Keratinocyte (primary cell): Measurements from ENCODE around the gene ADAMTS6. TPM values are rescaled to one million over a fixed set of nuclear protein-coding genes. Genes with fewer than 3 reads are reported as not detected.

ENCODE experiments used
- DNase-seq: peaks from one replicate; pipeline ENCODE4 v3.0.0-alpha.2; 2011; ENCODE audit warnings: low read depth, missing footprints, low spot score
- FAIRE-seq: peaks from 2 replicates; lab custom pipeline; 2011; peaks lifted over from hg19 to GRCh38; lab: Jason Lieb, UNC
- H2AFZ ChIP-seq: 2 replicates; pipeline ENCODE4 v1.6.0; 2012; ENCODE audit warnings: low read length, control low read depth, inconsistent platforms; ENCODE audit not compliant: control insufficient read depth
- H3K27ac ChIP-seq: 2 replicates; pipeline ENCODE4 v1.5.1; 2011; ENCODE audit warnings: low read length; ENCODE audit not compliant: control insufficient read depth, insufficient read depth
- H3K27me3 ChIP-seq: 3 replicates; pipeline ENCODE4 v1.6.0; 2011; ENCODE audit warnings: low read length; ENCODE audit not compliant: control insufficient read depth, insufficient read depth; ENCODE audit errors: extremely low read depth
- H3K36me3 ChIP-seq, 2 experiments: 2 replicates in 1 of 2; 3 replicates in 1 of 2; pipeline ENCODE4 v1.5.1; 2011; ENCODE audit warnings: low read length in 2 of 2, mild to moderate bottlenecking in 1 of 2; ENCODE audit not compliant: control insufficient read depth in 2 of 2, insufficient read depth in 2 of 2; ENCODE audit errors: extremely low read depth in 1 of 2
- H3K4me1 ChIP-seq: 3 replicates; pipeline ENCODE4 v1.5.1; 2011; ENCODE audit warnings: low read length; ENCODE audit not compliant: control insufficient read depth, insufficient read depth; ENCODE audit errors: extremely low read depth
- H3K4me2 ChIP-seq: 3 replicates; pipeline ENCODE4 v1.6.0; 2011; ENCODE audit warnings: low read depth, low read length; ENCODE audit not compliant: control insufficient read depth, insufficient read depth; ENCODE audit errors: extremely low read depth
- H3K4me3 ChIP-seq, 3 experiments: fragments of 200-600 bp in 1 of 3; sonication (generic) in 1 of 3; 2 replicates in 2 of 3; 3 replicates in 1 of 3; pipeline ENCODE4 v1.5.1; 2011 to 2016; ENCODE audit warnings: low read length in 3 of 3, mild to moderate bottlenecking in 3 of 3, control low read depth in 2 of 3, inconsistent platforms in 1 of 3, low read depth in 1 of 3, mixed read lengths in 1 of 3, mixed run types in 1 of 3, moderate library complexity in 1 of 3; ENCODE audit not compliant: control insufficient read depth in 2 of 3, insufficient read depth in 2 of 3; ENCODE audit errors: extremely low read depth in 1 of 3
- H3K79me2 ChIP-seq: 2 replicates; pipeline ENCODE4 v1.6.0; 2012; ENCODE audit warnings: low read length; ENCODE audit not compliant: control insufficient read depth, insufficient read depth
- H3K9ac ChIP-seq: 3 replicates; pipeline ENCODE4 v1.6.0; 2011; ENCODE audit warnings: low read length; ENCODE audit not compliant: control insufficient read depth, insufficient read depth; ENCODE audit errors: extremely low read depth
- H3K9me1 ChIP-seq: 3 replicates; pipeline ENCODE4 v1.6.0; 2011; ENCODE audit warnings: low read length; ENCODE audit not compliant: control insufficient read depth, insufficient read depth; ENCODE audit errors: extremely low read depth
- H3K9me3 ChIP-seq: 2 replicates; pipeline ENCODE4 v1.5.1; 2012; ENCODE audit warnings: low read depth, low read length; ENCODE audit not compliant: control insufficient read depth
- H4K20me1 ChIP-seq: 3 replicates; pipeline ENCODE4 v1.6.0; 2011; ENCODE audit warnings: low read length; ENCODE audit not compliant: control insufficient read depth, insufficient read depth; ENCODE audit errors: extremely low read depth
- CTCF ChIP-seq, 3 experiments: IDR thresholded peaks in 1 of 3; conservative IDR thresholded peaks in 1 of 3; optimal IDR thresholded peaks in 1 of 3; 2 replicates in 2 of 3; 3 replicates in 1 of 3; pipeline versions ENCODE3 to v1.5.1; 2011; ENCODE audit warnings: low read length in 3 of 3, mild to moderate bottlenecking in 3 of 3, moderate library complexity in 2 of 3, control low read depth in 1 of 3, inconsistent platforms in 1 of 3; ENCODE audit not compliant: insufficient read depth in 2 of 3; ENCODE audit errors: extremely low read depth in 1 of 3
- EZH2 ChIP-seq: IDR thresholded peaks from one replicate; pipeline ENCODE4 v1.6.1; 2012; ENCODE audit warnings: inconsistent platforms, mild to moderate bottlenecking, low read length, moderate library complexity
- dilution Hi-C: fragments of 300-500 bp; cut with MboI; formaldehyde crosslinking; loops from one replicate; pipeline ENCODE4 v1.7.0; 2020; ENCODE audit warnings: low sequenced_read_pairs; ENCODE audit not compliant: extremely low pct_ligation_motif_present
- polyA plus RNA-seq, 5 experiments: library from polyadenylated mRNA; depleted of rRNA in 3 of 5; stranded (reverse) in 3 of 5; stranded (forward) in 1 of 5; unstranded in 1 of 5; fragments of >200 nt; gene quantifications; 1 replicate in 1 of 5; 2 replicates in 3 of 5; 3 replicates in 1 of 5; pipeline versions ENCODE4 v1.2.1 to v1.2.3, GENCODE V29; 2011 to 2012; ENCODE audit warnings: missing spikeins in 2 of 5, low read depth in 1 of 5, low replicate concordance in 1 of 5

ADAMTS6 gene
- polyA plus RNA-seq, 1 donor (not counting 4 experiments of a cell fraction or from before 2014, with no cell fraction given) = 10.9 TPM

GRCh38 chr5:65356274-65356673, 125.4 kb downstream of the ADAMTS6 start:
- Histone ChIP-seq H3K4me2 (no peak overlapping the region), H3K27ac (no peak overlapping the region), H3K27me3 (no peaks in the 10 kb centered on the region), H3K9me1 (no peaks in the 10 kb centered on the region), H3K4me1 (no peaks in the 10 kb centered on the region), H3K9me3 (no peaks in the 10 kb centered on the region), H3K79me2 (no peaks in the 10 kb centered on the region), H4K20me1 (no peaks in the 10 kb centered on the region), H3K36me3 (no peaks in the 10 kb centered on the region), H3K4me3 (no peak overlapping the region), H3K9ac (no peak overlapping the region), H2AFZ (no peak overlapping the region)
- DNase-seq (no peak), FAIRE-seq (peak; percentile 9)
- TF ChIP-seq EZH2 (no peak), CTCF (optimal IDR thresholded peaks at IDR 0.05 in 1 of 3, IDR thresholded peaks at IDR 0.05 in 1 of 3, conservative IDR thresholded peaks at IDR 0.05 in 1 of 3; ENCODE audit: extremely low read depth in 1 of 3, insufficient read depth in 2 of 3, low read length in 3 of 3) (no peak)
- dilution Hi-C loops = no loop called here

GRCh38 chr5:65355301-65355700, 126.4 kb downstream of the ADAMTS6 start:
- Histone ChIP-seq H3K9ac (no peak overlapping the region), H3K9me1 (no peaks in the 10 kb centered on the region), H2AFZ (no peak overlapping the region), H3K4me3 (no peak overlapping the region), H3K27me3 (no peaks in the 10 kb centered on the region), H3K27ac (no peak overlapping the region), H3K4me1 (no peaks in the 10 kb centered on the region), H3K36me3 (no peaks in the 10 kb centered on the region), H3K9me3 (no peaks in the 10 kb centered on the region), H4K20me1 (no peaks in the 10 kb centered on the region), H3K79me2 (no peaks in the 10 kb centered on the region), H3K4me2 (no peak overlapping the region)
- no peak for DNase-seq
- no peak for FAIRE-seq
- TF ChIP-seq CTCF (optimal IDR thresholded peaks at IDR 0.05 in 1 of 3, IDR thresholded peaks at IDR 0.05 in 1 of 3, conservative IDR thresholded peaks at IDR 0.05 in 1 of 3; ENCODE audit: extremely low read depth in 1 of 3, insufficient read depth in 2 of 3, low read length in 3 of 3) = no peak
- no peak for TF ChIP-seq EZH2
- dilution Hi-C loops = no loop called here
